Neural cell (in vitro differentiated cells): ENCODE results near the gene NLRC3. TPM values are rescaled to one million over a fixed set of nuclear protein-coding genes. Genes with fewer than 3 reads are reported as not detected.

Experiments
- H2AFZ ChIP-seq: fragments of 200-600, 300-800 bp; sonication (generic), shearing (Covaris generic); 2 replicates; pipeline ENCODE4 v1.6.0; 2014; ENCODE audit warnings: low read depth, mild to moderate bottlenecking, antibody characterized with exemption, low read length, moderate library complexity
- H3F3A ChIP-seq: fragments of 200-600 bp; shearing (Covaris generic); 2 replicates; pipeline ENCODE4 v1.6.1; 2016; ENCODE audit warnings: mild to moderate bottlenecking, moderate library complexity, mixed read lengths, antibody characterized with exemption, low read length; ENCODE audit not compliant: insufficient read depth, poor library complexity, severe bottlenecking
- H3K27ac ChIP-seq: fragments of 200-600, 300-800 bp; sonication (generic), shearing (Covaris generic); 2 replicates; pipeline ENCODE4 v1.5.1; 2014; ENCODE audit warnings: mild to moderate bottlenecking, low read length, moderate library complexity
- H3K27me3 ChIP-seq: fragments of 300-800, 200-600 bp; sonication (generic), shearing (Covaris generic); 2 replicates; pipeline ENCODE4 v1.6.0; 2014; ENCODE audit warnings: mild to moderate bottlenecking, low read depth, low read length, moderate library complexity; ENCODE audit not compliant: insufficient read depth
- H3K36me3 ChIP-seq: fragments of 300-800, 200-600 bp; sonication (generic), shearing (Covaris generic); 2 replicates; pipeline ENCODE4 v1.5.1; 2014; ENCODE audit warnings: mild to moderate bottlenecking, antibody characterized with exemption, low read length, moderate library complexity; ENCODE audit not compliant: insufficient read depth
- H3K4me2 ChIP-seq: fragments of 300-800, 200-600 bp; sonication (generic), shearing (Covaris generic); 2 replicates; pipeline ENCODE4 v1.6.0; 2014; ENCODE audit warnings: mild to moderate bottlenecking, low read length
- H3K4me3 ChIP-seq: fragments of 300-800, 200-600 bp; sonication (generic), shearing (Covaris generic); 2 replicates; pipeline ENCODE4 v1.5.1; 2014; ENCODE audit warnings: mild to moderate bottlenecking, low read length, moderate library complexity
- H3K79me2 ChIP-seq: fragments of 200-600 bp; shearing (Covaris generic); replicated peaks from 2 replicates; pipeline ENCODE4 v1.6.0; 2014; ENCODE audit warnings: mild to moderate bottlenecking, low read length, moderate library complexity; ENCODE audit not compliant: insufficient read depth
- H3K9ac ChIP-seq: fragments of 300-800, 200-600 bp; sonication (generic), shearing (Covaris generic); 2 replicates; pipeline ENCODE4 v1.6.1; 2016; ENCODE audit warnings: mild to moderate bottlenecking, low read length, mixed read lengths
- H3K9me2 ChIP-seq: fragments of 200-600 bp; shearing (Covaris generic); 2 replicates; pipeline ENCODE4 v1.6.1; 2016; ENCODE audit warnings: mild to moderate bottlenecking, low read length, mixed read lengths; ENCODE audit not compliant: insufficient read depth
- H3K9me3 ChIP-seq: fragments of 200-600, 300-800 bp; sonication (generic), shearing (Covaris generic); 2 replicates; pipeline ENCODE4 v1.6.1; 2016; ENCODE audit warnings: mild to moderate bottlenecking, mixed run types, low read length, moderate library complexity, mixed read lengths
- H4K20me1 ChIP-seq: fragments of 200-600 bp; shearing (Covaris generic); 2 replicates; pipeline ENCODE4 v1.6.1; 2016; ENCODE audit warnings: mild to moderate bottlenecking, mixed run types; ENCODE audit not compliant: insufficient read depth
- EP300 ChIP-seq: fragments of 450-650 bp; conservative IDR thresholded peaks from 2 replicates; pipeline ENCODE4 v1.6.1; 2014; ENCODE audit warnings: antibody characterized with exemption, mild to moderate bottlenecking, moderate library complexity; ENCODE audit not compliant: poor library complexity, severe bottlenecking
- EZH2 ChIP-seq: fragments of 200-600, 300-800 bp; shearing (Covaris generic), sonication (generic); IDR thresholded peaks from 2 replicates; pipeline ENCODE4 v1.6.1; 2014; ENCODE audit warnings: antibody characterized with exemption, low read length, borderline replicate concordance, mild to moderate bottlenecking; ENCODE audit not compliant: insufficient read depth, poor library complexity, severe bottlenecking
- MXI1 ChIP-seq: fragments of 450-650 bp; conservative IDR thresholded peaks from 2 replicates; pipeline ENCODE4 v1.6.1; 2014; ENCODE audit warnings: antibody characterized with exemption, mild to moderate bottlenecking; ENCODE audit not compliant: poor library complexity, severe bottlenecking
- POLR2AphosphoS5 ChIP-seq: IDR thresholded peaks from 2 replicates; pipeline ENCODE4 v1.6.1; 2012
- RAD21 ChIP-seq: fragments of 450-650 bp; conservative IDR thresholded peaks from 2 replicates; pipeline ENCODE4 v1.6.1; 2014; ENCODE audit warnings: antibody characterized with exemption, mild to moderate bottlenecking, moderate library complexity
- SMC3 ChIP-seq: fragments of 450-650 bp; conservative IDR thresholded peaks from 2 replicates; pipeline ENCODE4 v1.6.1; 2014; ENCODE audit warnings: antibody characterized with exemption, mild to moderate bottlenecking, moderate library complexity; ENCODE audit not compliant: poor library complexity
- TAF1 ChIP-seq: IDR thresholded peaks from 2 replicates; pipeline ENCODE4 v1.6.1; 2012; ENCODE audit warnings: low read depth
- polyA plus RNA-seq: library from polyadenylated mRNA; depleted of rRNA; stranded (reverse); fragments of >200 nt; gene quantifications from 2 replicates; pipeline ENCODE4 v1.2.3, GENCODE V29; 2014
- TF ChIP-seq, protein P1 (sequence below): fragments of 450-650 bp; IDR thresholded peaks from 2 replicates; pipeline ENCODE4 v1.5.1; 2014; ENCODE audit warnings: antibody characterized with exemption, mild to moderate bottlenecking, moderate library complexity; ENCODE audit not compliant: poor library complexity, severe bottlenecking
- TF ChIP-seq, protein P2 (sequence below): IDR thresholded peaks from 2 replicates; pipeline ENCODE4 v1.6.1; 2012; ENCODE audit warnings: borderline replicate concordance

Gene NLRC3
- polyA plus RNA-seq, 1 donor from 2014 or later: 0.57 TPM

DNA sequence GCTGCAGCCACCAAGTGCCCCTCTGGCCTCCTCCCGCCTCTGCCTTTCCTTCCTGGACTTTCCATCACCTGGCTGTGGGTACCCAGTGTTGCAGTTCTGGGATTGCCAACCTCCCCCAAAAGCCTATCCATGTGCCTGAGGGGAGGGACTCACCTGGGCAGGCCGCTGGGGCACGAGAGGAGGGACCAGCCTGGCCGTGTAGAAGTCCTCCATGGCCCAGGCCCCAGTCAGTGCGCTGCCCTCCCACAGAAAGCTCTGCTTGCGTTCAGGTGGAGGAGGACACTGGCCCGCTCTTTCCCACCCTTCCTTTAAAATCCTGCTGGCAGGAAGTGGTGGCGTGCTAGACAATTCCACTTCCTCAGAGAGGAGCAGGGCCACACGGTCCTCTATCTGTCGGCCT lies 20.0 kb upstream of the NLRC3 start:
- no peaks in the 10 kb centered on the region for H3K9me2 ChIP-seq
- H3K36me3 ChIP-seq: peaks cover 18% of the 10 kb centered on the region
- H3K27ac ChIP-seq: no peak overlapping the region
- peaks cover 4% of the 10 kb centered on the region for H3K9me3 ChIP-seq
- H3F3A ChIP-seq: no peaks in the 10 kb centered on the region
- H3K79me2 ChIP-seq: no peaks in the 10 kb centered on the region
- no peaks in the 10 kb centered on the region for H3K27me3 ChIP-seq
- H2AFZ ChIP-seq: no peak overlapping the region
- H4K20me1 ChIP-seq: no peaks in the 10 kb centered on the region
- no peak overlapping the region for H3K4me2 ChIP-seq
- no peak overlapping the region for H3K4me3 ChIP-seq
- TF ChIP-seq RAD21: no peak
- no peak for TF ChIP-seq MXI1
- no peak for TF ChIP-seq TAF1
- no peak for TF ChIP-seq SMC3
- H3K9ac ChIP-seq: no peak overlapping the region

DNA sequence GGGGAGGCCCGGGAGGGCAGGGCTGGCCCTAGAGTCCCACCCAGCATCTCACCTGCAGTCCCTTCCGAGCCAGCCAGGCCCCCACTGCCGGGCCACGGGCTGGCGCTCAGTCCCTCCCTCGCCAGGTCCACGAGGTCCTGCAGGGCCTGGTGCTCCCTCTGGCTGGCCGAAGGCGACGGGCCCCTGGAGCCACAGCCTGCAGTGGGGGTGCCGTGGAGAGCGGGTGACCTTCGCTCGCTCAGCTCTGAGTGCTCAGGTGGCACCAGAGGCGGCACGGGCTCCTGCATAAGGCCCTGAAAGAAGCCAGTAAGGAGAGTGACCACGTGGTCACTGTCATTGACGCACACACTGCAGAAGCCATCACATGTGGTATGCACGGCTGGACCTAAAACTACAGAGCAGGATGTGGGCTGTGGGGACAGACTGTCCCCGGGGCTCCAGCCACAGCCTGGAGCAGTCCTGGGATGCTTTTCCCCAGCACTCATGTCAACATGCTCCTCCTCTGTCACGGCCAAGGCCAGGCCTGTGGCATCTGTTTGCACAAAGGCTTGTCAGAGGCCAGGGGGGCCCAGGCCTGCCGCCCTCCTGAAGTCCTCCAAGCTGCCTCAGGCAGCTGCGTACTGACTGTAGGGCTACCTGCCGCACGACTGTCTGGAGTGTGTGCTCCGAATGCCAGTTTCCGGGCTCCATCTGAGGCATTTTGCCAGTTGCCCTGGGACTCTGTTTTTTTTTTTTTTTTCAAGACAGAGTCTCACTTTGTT lies 19.1 kb upstream of the NLRC3 start:
- peaks cover 11% of the 10 kb centered on the region for H3K36me3 ChIP-seq

DNA sequence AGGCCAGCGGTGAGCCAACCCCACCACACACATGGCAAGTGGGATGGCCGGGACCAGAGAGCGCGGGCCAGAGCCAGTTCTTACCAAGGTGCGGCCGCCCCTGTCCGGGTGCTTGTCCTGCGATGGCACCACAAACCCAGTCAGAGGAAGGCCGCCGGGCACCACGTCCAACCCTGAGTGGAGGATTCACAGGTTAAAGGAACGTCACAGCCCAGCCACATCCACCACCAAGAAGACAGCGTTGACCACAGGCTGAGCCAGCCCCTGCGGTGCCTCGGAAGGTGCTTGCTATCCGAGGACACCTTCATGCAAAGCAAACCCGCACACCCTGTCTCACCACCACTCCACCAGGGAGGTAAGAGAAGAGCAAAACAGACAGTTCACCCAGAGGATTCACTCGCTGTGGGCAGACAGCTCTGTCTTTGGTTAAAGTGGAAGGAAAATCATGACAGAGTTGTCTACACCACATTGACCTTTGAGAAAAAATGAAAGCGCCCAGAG lies 18.4 kb upstream of the NLRC3 start:
- Histone ChIP-seq H3K4me2 (no peak overlapping the region), H2AFZ (no peak overlapping the region), H3K9me3 (peaks cover 4% of the 10 kb centered on the region), H3F3A (no peaks in the 10 kb centered on the region), H3K9me2 (no peaks in the 10 kb centered on the region), H4K20me1 (no peaks in the 10 kb centered on the region), H3K9ac (no peak overlapping the region), H3K27me3 (no peaks in the 10 kb centered on the region), H3K27ac (no peak overlapping the region), H3K36me3 (peaks cover 4% of the 10 kb centered on the region), H3K4me3 (no peak overlapping the region), H3K79me2 (no peaks in the 10 kb centered on the region)
- no peak for TF ChIP-seq SMC3
- no peak for TF ChIP-seq MXI1
- TF ChIP-seq, protein P1, sequence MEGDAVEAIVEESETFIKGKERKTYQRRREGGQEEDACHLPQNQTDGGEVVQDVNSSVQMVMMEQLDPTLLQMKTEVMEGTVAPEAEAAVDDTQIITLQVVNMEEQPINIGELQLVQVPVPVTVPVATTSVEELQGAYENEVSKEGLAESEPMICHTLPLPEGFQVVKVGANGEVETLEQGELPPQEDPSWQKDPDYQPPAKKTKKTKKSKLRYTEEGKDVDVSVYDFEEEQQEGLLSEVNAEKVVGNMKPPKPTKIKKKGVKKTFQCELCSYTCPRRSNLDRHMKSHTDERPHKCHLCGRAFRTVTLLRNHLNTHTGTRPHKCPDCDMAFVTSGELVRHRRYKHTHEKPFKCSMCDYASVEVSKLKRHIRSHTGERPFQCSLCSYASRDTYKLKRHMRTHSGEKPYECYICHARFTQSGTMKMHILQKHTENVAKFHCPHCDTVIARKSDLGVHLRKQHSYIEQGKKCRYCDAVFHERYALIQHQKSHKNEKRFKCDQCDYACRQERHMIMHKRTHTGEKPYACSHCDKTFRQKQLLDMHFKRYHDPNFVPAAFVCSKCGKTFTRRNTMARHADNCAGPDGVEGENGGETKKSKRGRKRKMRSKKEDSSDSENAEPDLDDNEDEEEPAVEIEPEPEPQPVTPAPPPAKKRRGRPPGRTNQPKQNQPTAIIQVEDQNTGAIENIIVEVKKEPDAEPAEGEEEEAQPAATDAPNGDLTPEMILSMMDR: no peak
- TF ChIP-seq POLR2AphosphoS5: no peak
- TF ChIP-seq EZH2: no peak
- TF ChIP-seq, protein P2, sequence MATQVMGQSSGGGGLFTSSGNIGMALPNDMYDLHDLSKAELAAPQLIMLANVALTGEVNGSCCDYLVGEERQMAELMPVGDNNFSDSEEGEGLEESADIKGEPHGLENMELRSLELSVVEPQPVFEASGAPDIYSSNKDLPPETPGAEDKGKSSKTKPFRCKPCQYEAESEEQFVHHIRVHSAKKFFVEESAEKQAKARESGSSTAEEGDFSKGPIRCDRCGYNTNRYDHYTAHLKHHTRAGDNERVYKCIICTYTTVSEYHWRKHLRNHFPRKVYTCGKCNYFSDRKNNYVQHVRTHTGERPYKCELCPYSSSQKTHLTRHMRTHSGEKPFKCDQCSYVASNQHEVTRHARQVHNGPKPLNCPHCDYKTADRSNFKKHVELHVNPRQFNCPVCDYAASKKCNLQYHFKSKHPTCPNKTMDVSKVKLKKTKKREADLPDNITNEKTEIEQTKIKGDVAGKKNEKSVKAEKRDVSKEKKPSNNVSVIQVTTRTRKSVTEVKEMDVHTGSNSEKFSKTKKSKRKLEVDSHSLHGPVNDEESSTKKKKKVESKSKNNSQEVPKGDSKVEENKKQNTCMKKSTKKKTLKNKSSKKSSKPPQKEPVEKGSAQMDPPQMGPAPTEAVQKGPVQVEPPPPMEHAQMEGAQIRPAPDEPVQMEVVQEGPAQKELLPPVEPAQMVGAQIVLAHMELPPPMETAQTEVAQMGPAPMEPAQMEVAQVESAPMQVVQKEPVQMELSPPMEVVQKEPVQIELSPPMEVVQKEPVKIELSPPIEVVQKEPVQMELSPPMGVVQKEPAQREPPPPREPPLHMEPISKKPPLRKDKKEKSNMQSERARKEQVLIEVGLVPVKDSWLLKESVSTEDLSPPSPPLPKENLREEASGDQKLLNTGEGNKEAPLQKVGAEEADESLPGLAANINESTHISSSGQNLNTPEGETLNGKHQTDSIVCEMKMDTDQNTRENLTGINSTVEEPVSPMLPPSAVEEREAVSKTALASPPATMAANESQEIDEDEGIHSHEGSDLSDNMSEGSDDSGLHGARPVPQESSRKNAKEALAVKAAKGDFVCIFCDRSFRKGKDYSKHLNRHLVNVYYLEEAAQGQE: no peak
- TF ChIP-seq EP300: no peak
- TF ChIP-seq TAF1: no peak
- TF ChIP-seq RAD21: no peak

More for the DNA sequence above, 19.1 kb upstream of the NLRC3 start:
- Histone ChIP-seq H3K4me2 (no peak overlapping the region), H3K4me3 (no peak overlapping the region), H3K9me3 (peaks cover 4% of the 10 kb centered on the region), H3K79me2 (no peaks in the 10 kb centered on the region), H3K27ac (no peak overlapping the region), H4K20me1 (no peaks in the 10 kb centered on the region), H3K9me2 (no peaks in the 10 kb centered on the region), H3K27me3 (no peaks in the 10 kb centered on the region), H3F3A (no peaks in the 10 kb centered on the region), H2AFZ (no peak overlapping the region), H3K9ac (no peak overlapping the region)
- TF ChIP-seq SMC3: no peak
